ENCODE data around the gene HS3ST3A1. TPM values are rescaled to one million over a fixed set of nuclear protein-coding genes. Genes with fewer than 3 reads are reported as not detected.

HS3ST3A1 gene
- total and polyA plus RNA-seq, 9 donors = 2.2 to 41.4 (median 10.7) TPM

GRCh38 chr17:13584701-13585080 is 17.0 kb downstream of the HS3ST3A1 start:
- intact Hi-C loops (cut with DNase I) = loop anchor here in 1 of 4 donors (5.0 kb wide), 1 partner anchor 418 kb away; no protein-coding TSS in a partner anchor
- Histone ChIP-seq H3K27me3 (no peaks in the 10 kb centered on the region), H3K36me3 (no peaks in the 10 kb centered on the region), H3K4me1 (ENCODE audit: insufficient read depth) (no peaks in the 10 kb centered on the region), H3K9me3 (no peaks in the 10 kb centered on the region), H3K27ac (no peak overlapping the region), H3K4me3 (no peak overlapping the region)
- WGBS, 3 donors = 56 to 66% (median 62%) methylated on average over 3 of the region's 3 CpGs
- DNase-seq = no peak
- TF ChIP-seq CTCF (IDR thresholded peaks at IDR 0.05) (no peak), EP300 (IDR thresholded peaks at IDR 0.05) (no peak), POLR2A (IDR thresholded peaks at IDR 0.05) (no peak)

- no peak overlapping the region for H3K4me3 ChIP-seq
- TF ChIP-seq POLR2A (IDR thresholded peaks at IDR 0.05) (no peak), EP300 (IDR thresholded peaks at IDR 0.05) (no peak), CTCF (IDR thresholded peaks at IDR 0.05) (no peak)
- DNase-seq = no peak
- no peaks in the 10 kb centered on the region for H3K4me1 ChIP-seq (ENCODE audit: insufficient read depth)
- no peaks in the 10 kb centered on the region for H3K9me3 ChIP-seq
- no peaks in the 10 kb centered on the region for H3K36me3 ChIP-seq
- whole genome bisulfite sequencing, 3 donors = 92 to 93% (median 93%) methylated on average over 3 of the region's 3 CpGs
- intact Hi-C loops (cut with DNase I) = no loop called here
- no peaks in the 10 kb centered on the region for H3K27me3 ChIP-seq
- no peak overlapping the region for H3K27ac ChIP-seq
Observed at GRCh38 chr17:13583996-13584700, 17.6 kb downstream of the HS3ST3A1 start.

GRCh38 chr17:13582776-13583547 is 18.8 kb downstream of the HS3ST3A1 start:
- intact Hi-C loops (cut with DNase I) = no loop called here
- no peak overlapping the region for H3K27ac ChIP-seq
- 61 to 68% (median 68%) methylated on average over 9 of the region's 9 CpGs for WGBS, 3 donors
- no peaks in the 10 kb centered on the region for H3K27me3 ChIP-seq
- H3K4me1 ChIP-seq (ENCODE audit: insufficient read depth) = no peaks in the 10 kb centered on the region
- no peak overlapping the region for H3K4me3 ChIP-seq
- no peak for TF ChIP-seq POLR2A (IDR thresholded peaks at IDR 0.05)
- no peak for TF ChIP-seq EP300 (IDR thresholded peaks at IDR 0.05)
- no peak for TF ChIP-seq CTCF (IDR thresholded peaks at IDR 0.05)
- H3K36me3 ChIP-seq = no peaks in the 10 kb centered on the region
- H3K9me3 ChIP-seq = no peaks in the 10 kb centered on the region
- DNase-seq = no peak

GRCh38 chr17:13581925-13582324 is 19.8 kb downstream of the HS3ST3A1 start:
- H3K4me3 ChIP-seq = no peak overlapping the region
- 5 to 11% (median 7%) methylated on average over 3 of the region's 3 CpGs for WGBS, 3 donors
- intact Hi-C loops (cut with DNase I) = no loop called here
- no peak for TF ChIP-seq POLR2A (IDR thresholded peaks at IDR 0.05)
- no peak for TF ChIP-seq CTCF (IDR thresholded peaks at IDR 0.05)
- no peak for TF ChIP-seq EP300 (IDR thresholded peaks at IDR 0.05)
- H3K27ac ChIP-seq = no peak overlapping the region
- no peak for DNase-seq
- H3K9me3 ChIP-seq = no peaks in the 10 kb centered on the region
- no peaks in the 10 kb centered on the region for H3K4me1 ChIP-seq (ENCODE audit: insufficient read depth)
- no peaks in the 10 kb centered on the region for H3K36me3 ChIP-seq
- no peaks in the 10 kb centered on the region for H3K27me3 ChIP-seq
